CD14-positive monocyte (primary cell): Measurements from ENCODE around the gene CTNND2. TPM values are rescaled to one million over a fixed set of nuclear protein-coding genes. Genes with fewer than 3 reads are reported as not detected.

Source experiments
- DNase-seq, 3 donors: peaks; one replicate each; pipeline ENCODE4 v3.0.0-alpha.2; 2011 to 2022
- H2AFZ ChIP-seq: 2 replicates; pipeline ENCODE4 v1.6.0; 2012; ENCODE audit warnings: mild to moderate bottlenecking, low read depth, low read length, inconsistent platforms; ENCODE audit not compliant: insufficient read depth, poor library complexity, severe bottlenecking
- H3K27ac ChIP-seq, 2 donors: 1 replicate in 1 of 2; 2 replicates in 1 of 2; pipeline ENCODE4 v1.5.1; 2012 to 2013; ENCODE audit warnings: low read length in 2 of 2, control low read depth in 1 of 2, inconsistent platforms in 1 of 2, low read depth in 1 of 2, mild to moderate bottlenecking in 1 of 2
- H3K27me3 ChIP-seq, 2 donors: one replicate each; pipeline versions ENCODE4 v1.6.0 to v1.6.1; 2011 to 2013; ENCODE audit warnings: low read length in 2 of 2; ENCODE audit not compliant: control insufficient read depth in 2 of 2, insufficient read depth in 2 of 2
- H3K36me3 ChIP-seq, 2 donors: replicated peaks in 1 of 2; 1 replicate in 1 of 2; 2 replicates in 1 of 2; pipeline versions ENCODE4 v1.5.1 to v1.6.1; 2012 to 2013; ENCODE audit warnings: low read length in 2 of 2, control low read depth in 1 of 2, inconsistent platforms in 1 of 2, mild to moderate bottlenecking in 1 of 2; ENCODE audit not compliant: insufficient read depth in 2 of 2, control insufficient read depth in 1 of 2
- H3K4me1 ChIP-seq, 2 donors: 1 replicate in 1 of 2; 2 replicates in 1 of 2; pipeline versions ENCODE4 v1.5.1 to v1.6.1; 2012 to 2013; ENCODE audit warnings: low read length in 2 of 2, control low read depth in 1 of 2, inconsistent platforms in 1 of 2, mild to moderate bottlenecking in 1 of 2, moderate library complexity in 1 of 2; ENCODE audit not compliant: insufficient read depth in 2 of 2, control insufficient read depth in 1 of 2
- H3K4me2 ChIP-seq: replicated peaks from 2 replicates; pipeline ENCODE3; 2012; ENCODE audit warnings: low read length, moderate library complexity, mild to moderate bottlenecking; ENCODE audit not compliant: poor library complexity, severe bottlenecking; ENCODE audit errors: extremely low read depth
- H3K4me3 ChIP-seq, 3 experiments: fragments of 200-600 bp in 1 of 3; sonication (generic) in 1 of 3; replicated peaks in 1 of 3; 1 replicate in 2 of 3; 2 replicates in 1 of 3; pipeline ENCODE4 v1.5.1; 2011 to 2013; ENCODE audit warnings: low read length in 3 of 3, mild to moderate bottlenecking in 3 of 3, control low read depth in 2 of 3, low read depth in 2 of 3, inconsistent platforms in 1 of 3, moderate library complexity in 1 of 3
- H3K79me2 ChIP-seq: 2 replicates; pipeline ENCODE4 v1.6.0; 2012; ENCODE audit warnings: mild to moderate bottlenecking, control low read depth, inconsistent platforms, low read length, moderate library complexity; ENCODE audit not compliant: insufficient read depth
- H3K9ac ChIP-seq: 2 replicates; pipeline ENCODE4 v1.6.0; 2017; ENCODE audit warnings: low read length, mild to moderate bottlenecking; ENCODE audit not compliant: insufficient read depth, poor library complexity, severe bottlenecking
- H3K9me3 ChIP-seq, 2 donors: replicated peaks in 1 of 2; 1 replicate in 1 of 2; 2 replicates in 1 of 2; pipeline versions ENCODE4 v1.5.1 to v1.6.1; 2012 to 2013; ENCODE audit warnings: low read length in 2 of 2, control low read depth in 1 of 2; ENCODE audit not compliant: control insufficient read depth in 1 of 2, insufficient read depth in 1 of 2
- H4K20me1 ChIP-seq: 2 replicates; pipeline ENCODE4 v1.6.0; 2012; ENCODE audit warnings: mild to moderate bottlenecking, low read length, control low read depth, moderate library complexity; ENCODE audit not compliant: insufficient read depth
- H3K27ac Mint-ChIP-seq, 7 donors: one replicate each; pipeline ENCODE4 v1.8.0; 2020; ENCODE audit warnings: mild to moderate bottlenecking in 7 of 7, mixed read lengths in 7 of 7, moderate library complexity in 6 of 7, inconsistent platforms in 2 of 7
- H3K27me3 Mint-ChIP-seq, 3 donors: one replicate each; pipeline ENCODE4 v1.8.0; 2021 to 2022; ENCODE audit warnings: low read depth in 3 of 3, mild to moderate bottlenecking in 3 of 3, mixed read lengths in 3 of 3, moderate library complexity in 3 of 3, inconsistent platforms in 1 of 3
- H3K36me3 Mint-ChIP-seq, 2 donors: one replicate each; pipeline ENCODE4 v1.8.0; 2020; ENCODE audit warnings: mixed read lengths in 2 of 2, inconsistent platforms in 1 of 2, mild to moderate bottlenecking in 1 of 2
- H3K4me1 Mint-ChIP-seq: one replicate; pipeline ENCODE4 v1.8.0; 2020; ENCODE audit warnings: mild to moderate bottlenecking, mixed read lengths
- H3K4me3 Mint-ChIP-seq, 2 donors: one replicate each; pipeline ENCODE4 v1.8.0; 2020; ENCODE audit warnings: mild to moderate bottlenecking in 2 of 2, mixed read lengths in 2 of 2, moderate library complexity in 1 of 2
- H3K9me3 Mint-ChIP-seq, 7 donors: one replicate each; pipeline ENCODE4 v1.8.0; 2020 to 2022; ENCODE audit warnings: mixed read lengths in 7 of 7, mild to moderate bottlenecking in 6 of 7, moderate library complexity in 6 of 7, inconsistent platforms in 2 of 7
- CTCF ChIP-seq: fragments of 200-600 bp; IDR thresholded peaks from one replicate; pipeline ENCODE4 v1.8.0; 2022; ENCODE audit warnings: antibody characterized with exemption, mild to moderate bottlenecking
- WGBS: methylation state at CpG from one replicate; pipeline ENCODE4 v1.1.5; 2013; ENCODE audit warnings: missing lambda C conversion rate; ENCODE audit not compliant: insufficient coverage; 5-methylcytosine and 5-hydroxymethylcytosine counted together
- intact Hi-C, 2 donors: fragments of 100-400 bp; cut with micrococcal nuclease; formaldehyde crosslinking; loops; one replicate each; pipeline versions ENCODE4 v1.15.0 to v1.15.1; 2023
- polyA plus RNA-seq, 3 donors: library from polyadenylated mRNA; depleted of rRNA in 1 of 3; unstranded in 2 of 3; stranded (reverse) in 1 of 3; fragments of 300-500 nt in 2 of 3; fragments of >200 nt in 1 of 3; fragmentation: Illumina TruSeq in 2 of 3; gene quantifications; 1 replicate in 2 of 3; 2 replicates in 1 of 3; pipeline ENCODE4 v1.2.3, GENCODE V29; 2012 to 2021

CTNND2 gene
- polyA plus RNA-seq, 3 donors, result not detected

- no peak for DNase-seq
- no peak overlapping the region for H3K27ac Mint-ChIP-seq
- no peak for TF ChIP-seq CTCF
- 100% methylated on average over 1 of the region's 4 CpGs for WGBS
- Histone ChIP-seq H3K36me3 (no peaks in the 10 kb centered on the region), H3K9ac (no peak overlapping the region), H3K4me2 (no peak overlapping the region), H3K79me2 (no peaks in the 10 kb centered on the region), H3K4me3 (no peak overlapping the region), H3K9me3 (no peaks in the 10 kb centered on the region), H3K27ac (no peak overlapping the region), H2AFZ (no peak overlapping the region), H3K4me1 (no peaks in the 10 kb centered on the region), H4K20me1 (no peaks in the 10 kb centered on the region), H3K27me3 (no peaks in the 10 kb centered on the region)
- H3K27me3 Mint-ChIP-seq, result peaks cover 0 to 3% (median 0%) of the 10 kb centered on the region in 3 donors
- no peak overlapping the region for H3K4me3 Mint-ChIP-seq
- intact Hi-C loops, result no loop called here
- H3K4me1 Mint-ChIP-seq, result no peaks in the 10 kb centered on the region
- H3K36me3 Mint-ChIP-seq, result no peaks in the 10 kb centered on the region
- H3K9me3 Mint-ChIP-seq, result peaks cover 0 to 3% (median 0%) of the 10 kb centered on the region in 7 donors
Observed at GRCh38 chr5:11146171-11146570, 758.1 kb downstream of the CTNND2 start.

GRCh38 chr5:11143456-11144267 lies 760.6 kb downstream of the CTNND2 start:
- no peaks in the 10 kb centered on the region for H3K36me3 ChIP-seq
- Mint-ChIP-seq H3K4me3 (no peak overlapping the region), H3K27me3 (peaks cover 0 to 4% (median 1%) of the 10 kb centered on the region in 3 donors), H3K4me1 (no peaks in the 10 kb centered on the region), H3K9me3 (peaks cover 0 to 3% (median 0%) of the 10 kb centered on the region in 7 donors), H3K27ac (no peak overlapping the region), H3K36me3 (no peaks in the 10 kb centered on the region)
- intact Hi-C loops, result no loop called here
- no peaks in the 10 kb centered on the region for H3K27me3 ChIP-seq
- H3K9ac ChIP-seq, result no peak overlapping the region
- H3K79me2 ChIP-seq, result no peaks in the 10 kb centered on the region
- no peaks in the 10 kb centered on the region for H3K9me3 ChIP-seq
- no peak overlapping the region for H3K4me3 ChIP-seq
- no peak for TF ChIP-seq CTCF
- DNase-seq, result no peak
- H2AFZ ChIP-seq, result no peak overlapping the region
- no peaks in the 10 kb centered on the region for H3K4me1 ChIP-seq
- H3K4me2 ChIP-seq, result no peak overlapping the region
- H3K27ac ChIP-seq, result no peak overlapping the region
- WGBS, result 58% methylated on average over 2 of the region's 3 CpGs
- H4K20me1 ChIP-seq, result no peaks in the 10 kb centered on the region
